K562 (cell line): ENCODE results near the gene CDCP2. TPM values are rescaled to one million over a fixed set of nuclear protein-coding genes. Genes with fewer than 3 reads are reported as not detected.

Experiments
- ATAC-seq: fragments of 200-7000 bp; cut with Tn5 transposase; 3 replicates; pipeline ENCODE4 v1.9.1; 2020; ENCODE audit warnings: moderate library complexity
- BruUV-seq: library from RNA; stranded (reverse); fragments of 400-500 nt; replicated peaks from 2 replicates; lab custom pipeline; 2021; lab: Mats Ljungman, UMichigan
- CTCF ChIA-PET: fragments of 300-600 bp; formaldehyde crosslinking; extraction: SDS; loops from one replicate; lab custom pipeline; 2021; ENCODE audit warnings: low intra/inter-chr PET ratio; lab: Yijun Ruan, JAX
- POLR2A ChIA-PET: fragments of 300-600, 350-650 bp; sonication (Branson Sonifier 250); formaldehyde crosslinking; extraction: SDS; loops from one replicate; lab custom pipeline; 2021; ENCODE audit warnings: antibody characterized with exemption, inconsistent platforms; lab: Yijun Ruan, JAX
- DNase-seq, 4 experiments: peaks; one replicate each; pipeline versions ENCODE4 v3.0.0 to v3.0.0-alpha.2; 2011 to 2018; ENCODE audit warnings: low spot score in 3 of 4, mixed read lengths in 3 of 4; ENCODE audit errors: extremely low read depth in 1 of 4
- FAIRE-seq: peaks from 2 replicates; lab custom pipeline; 2011; peaks lifted over from hg19 to GRCh38; lab: Jason Lieb, UNC
- H2AFZ ChIP-seq: 2 replicates; pipeline ENCODE4 v1.6.0; 2011; ENCODE audit warnings: low read depth, low read length, control low read depth, inconsistent platforms
- H3K27ac ChIP-seq: fragments of 200-600 bp; 3 replicates; pipeline ENCODE4 v1.8.0; 2011; ENCODE audit warnings: low read depth, mild to moderate bottlenecking, control low read depth, inconsistent platforms, low read length, moderate library complexity, mixed read lengths; ENCODE audit errors: extremely low read depth
- H3K27me3 ChIP-seq, 2 experiments: fragments of 300-600 bp in 1 of 2; 2 replicates in 1 of 2; 3 replicates in 1 of 2; pipeline versions ENCODE4 v1.6.0 to v1.8.0; 2011; ENCODE audit warnings: inconsistent platforms in 2 of 2, low read length in 2 of 2, mild to moderate bottlenecking in 1 of 2, mixed read lengths in 1 of 2, moderate library complexity in 1 of 2; ENCODE audit not compliant: control insufficient read depth in 2 of 2, insufficient read depth in 2 of 2
- H3K36me3 ChIP-seq: fragments of 300-600 bp; 3 replicates; pipeline ENCODE4 v1.8.0; 2011; ENCODE audit warnings: mild to moderate bottlenecking, low read length, inconsistent platforms; ENCODE audit not compliant: control insufficient read depth, insufficient read depth
- H3K4me1 ChIP-seq, 2 experiments: fragments of 200-600 bp in 1 of 2; replicated peaks in 1 of 2; 2 replicates in 1 of 2; 3 replicates in 1 of 2; pipeline versions ENCODE4 v1.5.1 to v1.8.0; 2011; ENCODE audit warnings: inconsistent platforms in 2 of 2, low read length in 2 of 2, mild to moderate bottlenecking in 1 of 2, mixed read lengths in 1 of 2, moderate library complexity in 1 of 2; ENCODE audit not compliant: control insufficient read depth in 2 of 2, insufficient read depth in 2 of 2
- H3K4me2 ChIP-seq: 2 replicates; pipeline ENCODE4 v1.6.1; 2011; ENCODE audit warnings: low read length, control low read depth, inconsistent platforms, mixed read lengths; ENCODE audit not compliant: insufficient read depth
- H3K4me3 ChIP-seq: fragments of 200-600 bp; sonication (generic), shearing (Covaris generic); 2 replicates; pipeline ENCODE4 v1.5.1; 2016; ENCODE audit warnings: control low read depth, inconsistent platforms
- H3K79me2 ChIP-seq: fragments of 200-600 bp; 3 replicates; pipeline ENCODE4 v1.8.0; 2011; ENCODE audit warnings: low read length, inconsistent platforms; ENCODE audit not compliant: control insufficient read depth, insufficient read depth
- H3K9ac ChIP-seq, 2 experiments: 2 replicates each; pipeline versions ENCODE4 v1.6.0 to v1.6.1; 2011; ENCODE audit warnings: low read depth in 2 of 2, low read length in 2 of 2, control low read depth in 1 of 2, inconsistent platforms in 1 of 2, mild to moderate bottlenecking in 1 of 2, mixed read lengths in 1 of 2; ENCODE audit not compliant: insufficient read depth in 1 of 2
- H3K9me1 ChIP-seq: one replicate; pipeline ENCODE4 v1.6.0; 2011; ENCODE audit warnings: inconsistent platforms, mild to moderate bottlenecking, low read length, moderate library complexity; ENCODE audit not compliant: control insufficient read depth, insufficient read depth
- H3K9me3 ChIP-seq: replicated peaks from 2 replicates; pipeline ENCODE4 v1.5.1; 2011; ENCODE audit warnings: low read depth, low read length, inconsistent platforms; ENCODE audit not compliant: control insufficient read depth, insufficient read depth
- H4K20me1 ChIP-seq: replicated peaks from 2 replicates; pipeline ENCODE4 v1.6.1; 2011; ENCODE audit warnings: low read length, inconsistent platforms, mixed read lengths; ENCODE audit not compliant: control insufficient read depth, insufficient read depth
- CXXC5 ChIP-seq: fragments of 250-450 bp; sonication (Bioruptor Pico); IDR thresholded peaks from 2 replicates; pipeline ENCODE4 v1.8.0; 2022; ENCODE audit warnings: inconsistent platforms, mild to moderate bottlenecking, moderate library complexity
- DLX4 ChIP-seq: fragments of 250-450 bp; sonication (Bioruptor Pico); IDR thresholded peaks from 2 replicates; pipeline ENCODE4 v1.6.1; 2021; ENCODE audit warnings: mild to moderate bottlenecking
- MAX ChIP-seq: sonication (generic); formaldehyde crosslinking; IDR thresholded peaks from 2 replicates; pipeline ENCODE4 v1.9.0; 2022; ENCODE audit warnings: mild to moderate bottlenecking, missing genetic modification reagents
- PKNOX1 ChIP-seq: fragments of 450-650 bp; IDR thresholded peaks from 2 replicates; pipeline ENCODE4 v1.6.1; 2016
- TSC22D4 ChIP-seq: fragments of 450-650 bp; IDR thresholded peaks from 2 replicates; pipeline ENCODE4 v1.6.1; 2016; ENCODE audit warnings: missing genetic modification characterization, missing biosample characterization, control low read depth
- ZNF263 ChIP-seq: sonication (generic); formaldehyde crosslinking; IDR thresholded peaks from 2 replicates; pipeline ENCODE4 v1.8.0; 2022; ENCODE audit warnings: mild to moderate bottlenecking, missing genetic modification reagents, borderline replicate concordance
- ZNF592 ChIP-seq: fragments of 450-650 bp; IDR thresholded peaks from 2 replicates; pipeline ENCODE4 v1.6.1; 2017; ENCODE audit warnings: antibody characterized with exemption, mild to moderate bottlenecking
- WGBS: fragments of 100-300 bp; shearing (Covaris generic); methylation state at CpG from one replicate; pipeline ENCODE4 v1.1.6; 2016; ENCODE audit warnings: low coverage, mixed read lengths; ENCODE audit not compliant: insufficient coverage; ENCODE audit errors: missing lambda C conversion rate; 5-methylcytosine and 5-hydroxymethylcytosine counted together
- in situ Hi-C: fragments of 300-500 bp; cut with MboI; formaldehyde crosslinking; loops from 4 replicates; pipeline ENCODE4 v1.15.0; 2018; ENCODE audit warnings: inconsistent platforms, mixed read lengths
- intact Hi-C: fragments of 100-400 bp; cut with micrococcal nuclease; formaldehyde crosslinking; loops from 2 replicates; pipeline ENCODE4 v1.14.2; 2022
- polyA plus RNA-seq, 8 experiments: library from polyadenylated mRNA; depleted of rRNA in 4 of 8; stranded (reverse) in 5 of 8; unstranded in 3 of 8; fragments of >200 nt; fragmentation: Nextera tagmentation in 2 of 8; fragmentation: Illumina TruSeq in 1 of 8; extraction: Ambion mirVana in 2 of 8; extraction: Trizol in 1 of 8; gene quantifications; 2 replicates each; pipeline versions ENCODE4 v1.2.1 to v1.2.3, GENCODE V29; 2011 to 2014; ENCODE audit warnings: inconsistent platforms in 1 of 8, missing spikeins in 1 of 8
- total RNA-seq, 7 experiments: library from RNA; depleted of rRNA in 6 of 7; stranded (reverse); fragments of >200 nt in 6 of 7; fragmentation: Illumina TruSeq in 2 of 7; extraction: Trizol in 2 of 7; gene quantifications; 2 replicates each; pipeline versions ENCODE4 v1.2.1 to v1.2.3, GENCODE V29; 2011 to 2021; ENCODE audit warnings: low replicate concordance in 1 of 7

CDCP2 gene
- total and polyA plus RNA-seq, 9 of the 15 experiments (the other 6 are each of a cell fraction or from before 2014, with no cell fraction given), result not detected

- TF ChIP-seq MAX (CRISPR knock-in tag) (peak; percentile 79), CXXC5 (CRISPR knock-in tag) (0 out of 2 replicates have a peak, but pooled peaks have one; percentile 13), TSC22D4 (tag) (no peak), ZNF592 (peak; percentile 68; the same call in 1 of the 2 replicates)
- TF ChIP-seq, all 486 proteins: peak for 23
These were observed 10.8 kb upstream of the CDCP2 start (continued) for GRCh38 chr1:54163573-54163972.

- Histone ChIP-seq H3K4me2 (peak overlapping the region; percentile 13; the same call in 1 of the 2 replicates), H3K9me3 (no peaks in the 10 kb centered on the region), H3K79me2 (no peaks in the 10 kb centered on the region), H2AFZ (peak overlapping the region; percentile 51), H3K9me1 (no peaks in the 10 kb centered on the region), H4K20me1 (no peaks in the 10 kb centered on the region), H3K4me3 (no peak overlapping the region), H3K9ac (peak overlapping the region in 1 of 2 experiments; percentile 12; a peak in 1 of 4 replicates), H3K36me3 (no peaks in the 10 kb centered on the region), H3K27me3 (no peaks in the 10 kb centered on the region), H3K27ac (0 out of 3 replicates have a peak overlapping the region, but pooled peaks have one; percentile 13), H3K4me1 (peaks cover 16 to 20% of the 10 kb centered on the region in 2 experiments; a peak in 4 of 5 replicates)
- TF ChIP-seq DLX4 (no peak), PKNOX1 (peak; percentile 71), ZNF263 (peak; percentile 86)
- ChIA-PET CTCF (no interaction called here), POLR2A (interaction anchor here (0.7 to 2.8 kb wide), 8 partner anchors 9 to 39 kb away, joined by 3 to 15 read pairs (median 5); partner anchors contain the start of gene CDCP2)
- intact Hi-C loops, result no loop called here
- no TSS peak for BruUV-seq
- 36% methylated on average over 3 of the region's 3 CpGs for WGBS
- FAIRE-seq (peak; percentile 26), DNase-seq (peak; percentile 59 to 76 (median 62)), ATAC-seq (peak; percentile 80)
- in situ Hi-C loops, result no loop called here
These were observed 10.3 kb upstream of the CDCP2 start for GRCh38 chr1:54163051-54163450.
